Cortex of kidney (tissue), 1 donor: Measurements from ENCODE around the gene SHISA9.
"Not testable (repeated sequence)": the region's sequence is repeated elsewhere in the genome, so short reads cannot be mapped to it uniquely, and the experiment has no call there.

Source experiments
- DNase-seq: peaks from one replicate; lab custom pipeline; 2025; lab: John Stamatoyannopoulos, UW

The SHISA9 gene

DNA sequence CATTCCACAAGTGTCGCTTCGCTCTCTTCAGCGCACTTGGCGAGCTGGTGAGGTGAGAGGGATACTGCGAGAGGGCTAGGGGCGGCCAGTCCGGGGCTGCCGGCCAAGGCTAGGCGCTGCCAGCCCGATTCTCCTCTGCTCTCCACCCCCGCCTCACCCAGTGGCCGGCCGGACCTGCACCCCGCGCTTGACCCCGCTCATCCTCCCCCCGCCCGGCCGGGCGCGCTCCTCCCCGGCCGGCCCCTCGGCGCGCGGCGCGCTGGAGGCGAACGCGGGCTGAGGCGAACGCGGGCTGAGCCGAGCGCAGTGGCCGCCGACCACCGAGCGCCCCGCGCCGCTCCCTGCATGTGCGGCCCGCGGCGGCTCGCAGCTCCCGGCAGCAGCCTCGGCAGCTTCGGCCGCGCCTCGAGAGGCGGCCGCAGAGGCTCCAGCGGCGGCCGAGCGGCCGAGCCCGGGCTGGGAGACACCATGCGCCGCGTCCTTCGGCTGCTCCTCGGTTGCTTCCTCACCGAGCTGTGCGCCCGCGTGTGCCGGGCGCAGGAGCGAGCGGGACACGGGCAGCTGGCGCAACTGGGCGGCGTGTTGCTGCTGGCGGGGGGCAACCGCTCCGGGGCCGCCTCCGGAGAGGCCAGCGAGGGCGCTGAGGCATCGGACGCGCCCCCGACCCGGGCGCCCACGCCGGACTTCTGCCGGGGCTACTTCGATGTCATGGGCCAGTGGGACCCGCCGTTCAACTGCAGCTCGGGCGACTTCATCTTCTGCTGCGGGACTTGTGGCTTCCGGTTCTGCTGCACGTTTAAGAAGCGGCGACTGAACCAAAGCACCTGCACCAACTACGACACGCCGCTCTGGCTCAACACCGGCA is at the start of gene SHISA9:
SHISA9 (plus strand) TSS at position 2 of the 865 bp plus-strand sequence.
- DNase-seq, result no peak

DNA sequence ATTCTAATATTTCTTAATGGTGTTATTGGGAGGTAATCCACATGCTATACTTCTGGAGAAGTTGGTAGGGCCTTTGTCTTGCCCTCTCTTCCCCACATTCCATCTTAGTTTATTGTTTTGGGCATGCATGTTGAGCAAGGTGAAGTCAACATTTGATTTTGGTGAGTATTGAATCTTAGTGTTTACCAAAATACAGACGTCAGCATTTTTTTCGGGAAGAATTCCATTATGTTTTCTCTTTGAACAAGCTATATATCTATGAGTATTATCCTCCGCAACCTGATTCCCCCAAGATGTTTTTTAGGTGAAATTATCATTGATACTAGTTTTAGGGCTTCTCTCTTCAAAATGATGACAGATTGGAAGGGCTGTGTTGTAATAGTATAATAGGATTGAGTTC is 47.4 kb upstream of the SHISA9 start:
- DNase-seq, result no peak

DNA sequence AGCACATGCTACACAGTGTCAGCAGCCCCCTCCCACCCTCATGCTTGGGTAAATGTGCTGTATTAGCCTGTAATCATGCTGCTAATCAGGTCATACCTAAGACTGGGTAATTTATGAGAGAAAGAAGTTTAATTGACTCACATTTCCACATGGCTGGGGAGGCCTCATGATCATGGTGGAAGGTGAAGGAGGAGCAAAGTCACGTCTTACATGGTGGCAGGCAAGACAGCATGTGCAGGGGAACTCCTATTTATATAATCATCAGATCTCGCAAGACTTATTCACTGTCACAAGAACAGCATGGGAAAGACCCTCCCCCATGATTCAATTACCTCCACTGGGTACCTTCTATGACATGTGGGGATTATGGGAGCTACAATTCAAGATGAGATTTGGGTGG is 44.0 kb upstream of the SHISA9 start:
- not testable (repeated sequence) for DNase-seq

DNA sequence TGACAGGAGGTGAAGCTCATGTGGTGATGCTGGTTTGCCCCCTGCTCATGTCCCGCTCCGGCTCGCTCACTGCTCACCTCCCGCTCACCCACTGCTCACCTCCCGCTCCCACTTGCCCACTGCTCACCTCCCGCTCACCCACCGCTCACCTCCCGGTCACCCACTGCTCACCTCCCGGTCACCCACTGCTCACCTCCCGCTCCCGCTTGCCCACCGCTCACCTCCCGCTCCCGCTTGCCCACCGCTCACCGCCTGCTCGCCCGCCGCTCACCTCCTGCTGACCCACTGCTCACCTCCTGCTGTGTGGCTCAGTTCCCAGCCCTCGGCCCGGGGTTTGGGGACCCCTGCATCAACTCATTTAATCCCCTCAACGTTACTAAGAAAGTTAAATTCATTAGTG is 39.1 kb upstream of the SHISA9 start:
- no peak for DNase-seq

DNA sequence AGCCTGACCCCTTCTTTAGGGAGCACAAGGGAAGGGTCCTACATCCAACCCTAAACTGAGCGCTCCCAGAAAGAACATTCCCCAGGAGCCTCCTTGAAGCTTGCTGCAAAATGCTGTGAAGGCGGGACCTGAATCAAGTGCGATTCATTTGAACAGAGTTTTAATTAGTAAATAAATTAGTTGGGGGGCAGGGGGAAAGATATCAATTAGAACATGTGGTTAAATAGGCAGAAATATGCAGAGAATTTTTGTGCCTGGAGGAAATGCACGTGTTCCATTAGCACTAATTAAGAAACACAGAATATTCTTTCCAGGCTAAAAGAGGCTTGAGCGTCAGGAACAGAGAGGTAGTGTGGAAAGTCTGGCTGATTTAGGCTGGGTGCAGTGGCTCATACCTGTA is 38.5 kb upstream of the SHISA9 start:
- DNase-seq, result no peak

DNA sequence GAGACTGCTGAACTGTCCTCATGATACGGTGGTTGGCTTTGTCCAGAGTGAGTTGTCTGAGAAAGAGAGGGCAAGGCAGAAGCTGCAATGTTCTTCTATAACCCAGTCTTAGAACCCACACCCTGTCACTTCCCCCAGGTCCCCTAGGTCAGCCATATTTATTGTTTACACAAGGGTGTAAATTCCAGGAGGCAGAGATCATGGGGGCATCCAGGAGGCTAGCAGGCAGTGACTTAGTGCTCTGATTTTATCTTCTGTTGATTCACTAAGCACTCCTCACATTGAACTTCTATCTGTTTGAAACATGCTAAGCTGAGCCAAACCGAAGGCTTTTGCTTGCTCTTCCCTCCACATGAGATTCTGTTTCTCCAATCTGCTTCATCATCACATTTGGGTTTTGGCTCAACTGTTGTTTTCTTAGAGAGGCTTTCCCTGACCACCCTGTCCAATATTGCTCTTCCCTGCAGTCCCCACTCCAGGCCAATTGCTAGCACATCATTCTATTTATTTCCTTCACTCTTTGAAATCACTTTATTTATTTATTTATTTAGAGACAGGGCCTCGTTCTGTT is 34.3 kb upstream of the SHISA9 start:
- DNase-seq, result no peak

DNA sequence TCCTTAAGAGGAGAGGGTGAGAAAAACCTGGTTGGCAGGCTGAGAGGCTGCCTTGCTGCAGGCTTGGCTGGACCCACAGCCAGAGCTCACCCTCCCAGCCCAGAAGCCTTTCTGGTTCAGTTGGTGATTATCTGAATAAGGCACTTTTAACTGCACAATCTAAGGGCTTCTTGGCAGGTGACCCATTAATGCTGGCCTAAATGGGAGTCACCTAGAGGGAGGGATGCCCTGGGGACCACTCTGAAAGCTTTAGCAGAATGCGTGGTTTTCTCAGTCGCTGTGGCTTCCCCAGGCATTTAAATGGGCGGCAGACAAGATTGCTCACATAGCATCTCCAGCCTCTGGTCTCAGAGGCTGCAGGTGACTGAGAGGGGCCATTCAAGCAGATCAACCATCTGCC is 33.2 kb upstream of the SHISA9 start:
- no peak for DNase-seq

DNA sequence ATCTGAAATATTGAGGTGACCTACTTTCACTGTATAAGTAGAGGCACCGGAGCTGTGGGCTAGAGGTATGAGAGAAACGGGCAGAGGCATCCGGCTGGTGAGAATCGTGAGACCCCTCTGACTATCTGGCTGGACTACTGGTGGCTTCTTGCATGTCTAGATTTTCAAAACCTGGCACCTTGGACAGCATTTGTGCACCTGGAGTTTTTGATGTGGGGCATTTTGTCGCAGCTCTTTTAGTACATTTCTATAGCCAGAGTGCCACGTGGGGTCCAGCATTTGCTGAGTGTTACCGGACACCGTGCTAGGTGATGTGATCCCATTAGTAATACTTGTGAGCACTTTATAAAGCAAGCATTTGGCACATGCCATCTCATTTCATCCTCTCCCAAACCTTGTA is 32.6 kb upstream of the SHISA9 start:
- DNase-seq, result no peak

DNA sequence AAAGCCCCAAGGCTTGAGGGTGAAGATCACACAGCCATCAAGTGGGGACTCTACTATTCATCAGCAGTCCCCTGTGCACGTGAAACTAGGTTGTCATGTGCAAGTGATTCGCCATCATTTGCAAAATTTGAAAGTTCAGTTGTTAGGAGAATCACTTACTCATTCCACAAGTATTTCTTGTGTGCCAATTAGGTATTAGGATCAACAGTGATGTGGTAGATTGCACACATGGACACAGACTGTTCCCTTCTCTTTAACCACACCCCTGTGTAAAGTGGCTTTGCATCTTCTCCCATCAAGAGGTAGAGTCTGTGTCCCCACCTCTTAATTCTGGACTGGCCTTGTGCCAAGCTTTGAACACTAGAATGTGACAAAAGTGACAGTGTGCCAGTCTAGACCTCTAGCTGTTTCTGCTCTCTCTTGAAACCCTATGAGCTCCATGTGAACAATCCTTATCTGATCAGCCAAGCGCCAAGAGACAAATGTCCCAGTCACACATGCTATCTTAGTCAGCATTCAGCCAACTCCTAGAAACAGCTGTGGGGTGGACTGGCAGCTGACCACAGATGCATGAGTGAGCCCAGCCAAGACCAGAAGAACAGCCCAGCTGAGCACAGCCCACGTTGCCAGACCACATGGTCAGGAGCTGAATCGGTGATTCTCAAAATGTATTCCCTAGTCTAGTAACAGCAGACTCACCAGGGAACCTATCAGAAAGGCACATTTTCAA is 31.5 kb upstream of the SHISA9 start:
- DNase-seq, result no peak

DNA sequence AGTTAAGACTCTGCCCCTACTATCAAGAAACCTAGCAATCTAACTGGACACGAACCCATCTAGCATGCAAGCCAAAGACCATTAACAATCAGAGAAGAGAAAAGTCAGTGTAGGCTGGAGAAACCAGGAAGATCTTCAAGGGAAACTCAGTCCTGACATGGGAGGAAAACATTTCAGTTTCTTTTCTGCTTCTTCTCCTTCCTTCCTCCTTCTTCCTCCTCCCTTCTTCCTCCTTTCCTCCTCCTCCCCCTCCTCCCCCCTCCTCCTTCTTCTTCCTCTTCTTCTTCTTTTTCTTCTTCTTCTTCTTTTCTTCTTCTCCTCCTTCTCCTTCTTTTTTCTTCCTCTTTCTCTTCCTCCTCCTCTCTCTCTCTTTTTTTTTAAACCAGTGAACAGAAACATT is 29.6 kb upstream of the SHISA9 start:
- no peak for DNase-seq

DNA sequence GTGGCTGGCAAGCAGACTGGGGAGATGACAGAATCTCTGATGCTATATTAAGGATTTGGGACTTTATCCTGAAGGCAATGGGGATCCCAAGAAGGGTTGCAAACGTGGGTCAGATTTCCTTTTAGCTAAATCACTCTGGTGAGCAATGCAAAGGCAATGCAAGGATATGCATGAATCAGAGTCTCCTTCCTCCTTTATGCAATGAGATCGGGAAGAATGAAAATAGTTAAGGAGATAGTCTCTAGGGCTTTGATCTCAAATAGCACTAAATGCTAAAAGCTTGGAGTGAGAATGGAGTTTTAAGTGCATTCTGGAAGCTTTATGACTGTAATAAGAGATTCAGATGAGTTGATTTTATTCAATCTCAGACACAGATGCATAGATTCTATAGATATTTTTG is 27.2 kb upstream of the SHISA9 start:
- DNase-seq, result no peak

DNA sequence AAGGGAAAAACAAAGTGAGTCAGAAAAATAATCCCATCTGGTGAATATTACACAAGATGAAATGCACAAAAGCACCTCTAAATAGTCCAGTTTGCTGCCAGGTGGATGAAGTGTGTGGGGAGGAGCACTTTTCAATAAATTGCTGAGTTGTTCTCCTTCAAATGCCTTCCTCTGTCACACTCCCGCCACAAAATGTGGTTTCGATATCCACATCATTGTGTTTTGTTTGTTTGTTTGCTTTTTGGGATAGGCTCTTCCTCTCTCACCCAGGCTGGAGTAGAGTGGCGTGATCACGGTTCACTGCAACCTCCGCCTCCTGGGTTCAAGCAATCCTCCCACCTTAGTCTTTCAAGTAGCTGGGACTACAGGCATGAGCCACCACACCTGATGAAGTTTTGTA is 24.6 kb upstream of the SHISA9 start:
- no peak for DNase-seq

DNA sequence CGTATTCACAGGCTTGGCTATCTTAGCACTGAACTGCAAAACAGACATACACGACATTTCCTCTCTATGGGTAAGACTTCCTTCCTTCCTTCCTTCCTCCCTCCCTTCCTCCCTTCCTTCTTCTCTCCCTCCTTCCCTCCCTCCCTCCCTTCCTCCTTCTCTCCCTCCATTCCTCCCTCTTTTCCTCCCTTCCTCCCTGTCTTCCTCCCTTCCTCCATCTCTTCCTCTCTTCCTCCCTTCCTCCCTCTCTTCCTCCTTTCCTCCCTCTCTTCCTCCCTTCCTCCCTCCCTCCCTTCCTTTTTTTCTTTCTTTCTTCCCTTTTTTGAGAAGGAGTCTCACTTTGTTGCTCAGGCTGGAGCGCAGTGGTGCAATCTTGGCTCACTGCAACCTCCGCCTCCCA is 22.4 kb upstream of the SHISA9 start:
- no peak for DNase-seq

DNA sequence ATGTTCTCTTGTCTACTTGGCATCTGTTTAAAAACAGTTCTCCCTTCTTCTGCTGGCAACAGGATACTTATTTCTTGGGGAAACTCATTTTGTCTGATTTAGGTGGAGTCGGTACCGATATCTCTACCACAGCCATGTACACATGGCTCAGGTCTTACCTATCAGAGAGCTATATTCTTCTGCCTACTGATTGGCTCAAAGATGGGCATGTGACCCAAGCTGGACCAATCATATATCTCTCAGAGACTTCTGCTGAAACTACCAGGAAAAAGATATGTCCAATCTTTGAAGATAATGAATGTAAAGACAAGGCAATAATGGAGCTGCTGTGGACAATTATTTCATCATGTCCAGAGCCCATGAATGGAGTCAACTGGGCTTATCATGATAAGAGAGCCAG is 21.6 kb upstream of the SHISA9 start:
- no peak for DNase-seq

DNA sequence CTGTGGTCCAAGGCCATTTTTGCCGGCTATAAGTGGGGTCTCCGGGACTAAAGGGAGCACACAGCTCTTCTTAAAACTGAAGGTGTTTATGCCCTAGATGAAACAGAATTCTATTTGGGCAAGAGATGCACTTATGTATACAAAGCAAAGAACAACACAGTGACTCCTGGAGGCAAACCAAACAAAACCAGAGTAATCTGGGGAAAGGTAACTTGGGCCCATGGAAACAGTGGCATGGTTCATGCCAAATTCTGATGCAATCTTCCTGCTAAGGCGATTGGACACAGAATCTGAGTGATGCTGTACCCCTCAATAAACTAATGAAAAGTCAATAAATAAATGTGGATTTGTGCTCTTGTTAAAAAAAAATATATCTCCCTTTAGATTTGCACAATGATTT is 20.2 kb upstream of the SHISA9 start:
- DNase-seq, result no peak

DNA sequence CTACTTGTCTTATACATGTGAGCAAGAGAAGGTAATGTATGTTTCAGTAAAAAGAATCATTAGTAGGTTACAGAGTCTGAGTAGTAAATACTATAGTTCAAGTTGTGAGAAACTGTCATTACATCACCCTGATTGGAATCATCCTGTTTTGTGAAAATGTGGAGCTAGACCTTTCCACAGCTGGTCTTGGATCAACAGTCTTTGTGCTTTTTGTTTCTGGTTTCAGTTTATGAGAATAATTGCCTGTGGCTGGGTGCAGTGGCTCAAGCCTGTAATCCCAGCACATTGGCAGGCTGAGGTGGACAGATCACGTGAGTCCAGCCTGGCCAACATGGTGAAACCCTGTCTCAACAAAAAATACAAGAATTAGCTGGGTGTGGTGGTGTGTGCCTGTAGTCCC is 19.7 kb upstream of the SHISA9 start:
- DNase-seq, result no peak

DNA sequence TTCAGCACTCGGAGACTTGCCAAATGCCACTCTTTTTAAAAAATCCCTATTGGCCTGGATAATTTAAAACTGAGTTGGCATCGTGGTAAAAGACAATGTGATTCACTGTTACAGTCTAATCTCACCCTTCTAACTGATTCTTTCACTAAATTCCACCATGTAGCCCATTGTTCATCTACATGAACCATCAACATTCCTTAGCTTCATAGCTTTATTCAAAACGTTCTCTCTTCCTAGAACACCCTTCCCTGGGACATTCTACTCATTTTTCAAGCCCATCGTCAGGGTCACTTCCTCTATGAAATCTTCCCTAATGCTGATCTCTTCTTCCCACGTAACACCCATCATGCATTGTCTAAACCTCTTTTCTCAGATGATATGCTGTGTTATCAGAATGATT is 15.7 kb upstream of the SHISA9 start:
- no peak for DNase-seq

DNA sequence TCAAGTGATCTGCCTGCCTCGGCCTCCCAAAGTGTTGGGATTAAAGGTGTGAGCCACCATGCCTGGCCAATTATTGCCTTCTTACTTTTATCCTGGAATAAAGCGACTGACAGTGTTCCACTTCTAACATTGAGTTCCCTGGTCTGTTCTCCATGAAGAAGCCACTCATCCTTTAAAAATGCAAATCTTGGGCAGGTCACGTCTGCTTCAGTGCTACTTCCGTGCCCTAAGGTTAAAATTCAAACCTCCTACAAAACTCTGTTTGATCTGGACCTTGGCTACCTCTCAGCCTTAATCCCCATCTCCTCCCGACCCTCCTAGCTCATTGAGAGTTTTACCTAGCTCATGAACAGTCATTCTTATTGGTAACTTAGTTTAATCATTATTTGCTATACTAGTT is 9.6 kb upstream of the SHISA9 start:
- no peak for DNase-seq

DNA sequence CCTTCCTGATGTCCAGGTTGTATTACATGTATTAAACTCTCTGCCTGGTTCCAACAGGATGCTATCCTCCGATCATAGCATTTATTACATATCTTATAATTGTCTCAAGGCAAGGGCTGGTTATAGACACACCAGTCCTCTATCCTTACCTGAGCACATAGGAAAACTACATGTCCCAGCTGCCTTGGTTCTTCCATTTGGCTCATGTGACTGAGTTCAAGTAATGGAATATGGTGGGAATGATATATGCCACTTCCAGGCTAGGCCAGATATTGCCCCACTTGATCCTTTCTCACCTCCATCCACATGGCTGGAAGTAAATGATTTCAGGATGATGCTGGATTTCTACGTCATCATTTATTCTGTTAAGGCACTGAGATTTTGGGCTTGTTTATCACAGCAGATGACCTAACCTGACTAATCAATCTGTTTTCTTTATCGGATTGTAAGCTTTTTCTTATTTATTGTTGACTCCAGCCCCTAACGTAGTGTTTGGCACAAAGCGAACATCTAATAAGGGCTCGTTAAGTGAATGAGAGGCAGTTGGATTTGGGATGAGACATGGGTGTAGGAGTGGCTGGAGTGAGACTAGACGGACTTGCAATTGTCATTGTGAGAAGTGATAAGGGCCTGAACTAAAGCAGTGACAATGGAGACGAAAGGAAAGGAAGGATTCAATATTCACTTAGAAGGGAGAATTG is 8.2 kb upstream of the SHISA9 start:
- DNase-seq, result no peak

DNA sequence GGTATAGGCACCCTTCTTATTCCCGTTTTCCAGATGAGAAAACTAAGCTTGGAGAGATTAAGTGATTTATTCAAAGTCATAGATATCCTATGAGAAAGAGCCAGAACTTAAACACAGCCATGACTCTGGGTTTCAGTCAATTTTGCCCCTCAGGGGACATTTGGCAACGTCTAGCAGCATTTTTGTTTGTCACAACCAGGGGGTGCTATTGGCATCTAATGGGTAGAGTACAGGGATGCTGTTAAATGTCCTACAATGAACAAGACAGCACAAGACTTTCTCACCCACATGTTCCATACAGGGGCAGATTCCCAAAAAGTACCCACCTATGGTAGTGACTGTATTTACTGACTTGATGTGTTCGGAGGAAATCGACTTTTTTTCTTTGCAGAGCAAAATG is 4.8 kb upstream of the SHISA9 start:
- no peak for DNase-seq

DNA sequence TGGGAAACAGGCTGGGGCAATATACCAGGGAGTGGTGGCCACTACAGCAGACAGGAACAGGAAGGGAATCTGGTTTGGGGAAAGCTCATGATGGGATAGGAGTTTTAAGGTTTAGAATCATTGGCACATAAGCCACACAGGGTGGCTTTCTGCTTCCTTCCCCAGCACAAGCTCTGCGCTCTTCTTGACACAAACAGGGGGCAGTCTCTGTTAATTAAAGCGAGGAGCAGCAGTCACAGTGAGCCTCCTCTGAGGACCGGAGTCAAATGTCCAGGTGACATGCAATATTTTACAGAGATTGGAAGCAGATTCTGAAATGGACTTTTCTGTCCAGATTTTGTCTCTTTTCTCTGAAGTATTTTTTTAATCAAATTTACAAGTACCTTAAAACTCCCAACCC is 2.8 kb upstream of the SHISA9 start:
- DNase-seq, result no peak

DNA sequence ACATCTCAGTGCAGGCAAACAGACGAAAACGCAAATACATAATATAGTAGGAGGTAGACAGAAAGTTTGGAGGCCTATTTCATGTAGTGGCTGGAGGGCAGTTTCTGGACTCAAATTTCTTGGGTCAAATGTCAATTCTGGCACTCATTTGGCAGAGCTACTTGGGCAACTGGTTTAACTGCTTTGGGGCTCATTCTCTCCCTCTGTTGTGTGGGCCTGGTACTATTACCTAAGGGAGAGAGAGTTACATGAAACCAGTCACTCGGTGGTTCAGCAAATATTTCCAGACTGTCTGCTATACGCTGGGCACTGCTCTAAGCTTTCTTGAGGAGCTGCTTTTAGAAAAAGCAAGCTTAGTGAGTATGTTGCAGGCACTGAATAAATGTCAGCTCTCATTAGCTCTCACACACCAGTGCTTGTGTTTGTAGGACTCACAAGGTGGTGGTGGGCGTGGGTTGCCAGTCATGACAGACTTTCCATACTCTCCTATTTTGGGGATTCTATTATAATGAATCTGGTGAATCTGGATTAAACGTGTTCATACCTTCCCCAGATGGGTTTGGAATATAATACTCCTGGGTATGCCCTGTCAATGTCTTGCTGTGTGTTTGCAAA is 1.8 kb upstream of the SHISA9 start:
- DNase-seq, result no peak
